ENCODE measurements around the gene LMF1.

LMF1 gene

GRCh38 chr16:881219-882097 is 89.3 kb downstream of the LMF1 start:
- no peak for DNase-seq (ENCODE audit: low read depth)

DNA sequence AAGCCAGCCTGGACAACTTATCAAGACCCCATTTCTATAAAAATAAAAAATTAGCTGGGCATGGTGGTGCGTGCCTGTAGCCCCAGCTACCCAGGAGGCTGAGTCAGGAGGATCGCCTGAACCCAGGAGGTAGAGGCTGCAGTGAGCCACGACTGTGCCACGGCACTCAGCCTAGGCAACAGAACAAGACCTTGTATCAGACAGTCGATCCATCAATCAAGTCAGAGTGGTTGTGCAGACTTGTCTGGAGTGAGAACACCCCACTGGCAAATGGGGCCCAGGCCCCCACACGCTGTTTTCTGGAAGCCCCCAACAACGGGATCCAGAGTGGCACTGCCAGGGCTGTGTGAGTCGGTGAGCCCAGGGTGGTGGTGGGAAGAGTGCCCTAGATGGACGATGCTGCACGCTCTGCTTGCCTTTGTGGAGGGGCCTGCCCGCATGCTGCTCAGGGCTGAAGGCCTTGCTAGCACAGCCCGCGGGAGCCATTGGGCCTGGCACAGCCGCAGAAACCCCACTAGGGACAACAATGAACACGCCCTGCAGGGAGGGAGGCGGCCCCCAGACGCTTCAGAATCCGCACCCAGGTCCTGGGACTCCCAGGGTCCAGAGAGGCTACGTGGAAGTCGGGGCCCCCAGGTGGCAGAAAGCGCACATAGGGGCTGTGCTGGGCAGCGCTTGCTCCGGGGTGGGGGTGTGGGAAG is 90.2 kb downstream of the LMF1 start:
- no peak for DNase-seq (ENCODE audit: low read depth)

DNA sequence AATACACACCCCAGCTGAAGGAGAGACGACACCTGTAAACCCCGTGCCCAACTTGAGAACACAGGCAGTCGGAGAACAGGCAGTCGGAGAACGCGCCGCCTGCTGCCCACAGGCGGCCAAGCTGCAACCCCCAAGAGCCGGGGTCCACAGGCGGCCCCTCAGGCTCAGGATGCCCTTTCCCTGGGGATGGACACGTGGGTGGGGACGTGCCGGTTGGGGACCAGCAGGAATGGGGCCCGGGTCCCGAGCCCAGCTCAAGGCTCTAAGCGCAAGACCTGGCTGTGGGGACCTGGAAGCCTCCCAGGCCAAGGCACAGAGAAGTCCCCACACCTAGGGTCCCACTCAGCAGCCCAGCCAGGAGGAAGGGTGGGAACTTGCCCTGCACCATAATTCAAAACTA is 90.8 kb downstream of the LMF1 start:
- DNase-seq (ENCODE audit: low read depth) = no peak

DNA sequence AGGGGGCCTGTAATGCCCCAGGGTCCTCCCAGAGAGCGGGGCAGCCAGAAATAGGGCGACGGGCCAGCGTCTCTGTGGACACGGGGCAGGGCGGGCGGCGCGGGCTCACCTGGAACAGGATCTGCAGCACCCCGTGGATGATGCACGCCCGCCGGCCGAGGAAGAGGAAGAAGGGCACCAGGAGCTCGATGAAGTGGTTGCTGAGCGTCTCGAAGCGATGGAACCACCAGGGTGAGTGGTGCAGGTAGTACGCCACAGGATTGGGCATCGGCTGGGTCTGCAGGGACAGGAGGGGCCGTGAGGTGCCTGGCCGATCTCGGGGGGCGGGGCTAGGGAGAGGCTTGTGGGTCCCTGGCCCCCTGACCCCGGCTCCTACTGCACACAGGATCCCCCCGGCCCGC is 91.3 kb downstream of the LMF1 start:
- no peak for DNase-seq (ENCODE audit: low read depth)

- DNase-seq (ENCODE audit: low read depth) = no peak
Measured at GRCh38 chr16:878886-879285, 91.9 kb downstream of the LMF1 start.

GRCh38 chr16:878072-878784 is 92.6 kb downstream of the LMF1 start:
- no peak for DNase-seq (ENCODE audit: low read depth)

GRCh38 chr16:877242-878071 is 93.3 kb downstream of the LMF1 start:
- no peak for DNase-seq (ENCODE audit: low read depth)

DNA sequence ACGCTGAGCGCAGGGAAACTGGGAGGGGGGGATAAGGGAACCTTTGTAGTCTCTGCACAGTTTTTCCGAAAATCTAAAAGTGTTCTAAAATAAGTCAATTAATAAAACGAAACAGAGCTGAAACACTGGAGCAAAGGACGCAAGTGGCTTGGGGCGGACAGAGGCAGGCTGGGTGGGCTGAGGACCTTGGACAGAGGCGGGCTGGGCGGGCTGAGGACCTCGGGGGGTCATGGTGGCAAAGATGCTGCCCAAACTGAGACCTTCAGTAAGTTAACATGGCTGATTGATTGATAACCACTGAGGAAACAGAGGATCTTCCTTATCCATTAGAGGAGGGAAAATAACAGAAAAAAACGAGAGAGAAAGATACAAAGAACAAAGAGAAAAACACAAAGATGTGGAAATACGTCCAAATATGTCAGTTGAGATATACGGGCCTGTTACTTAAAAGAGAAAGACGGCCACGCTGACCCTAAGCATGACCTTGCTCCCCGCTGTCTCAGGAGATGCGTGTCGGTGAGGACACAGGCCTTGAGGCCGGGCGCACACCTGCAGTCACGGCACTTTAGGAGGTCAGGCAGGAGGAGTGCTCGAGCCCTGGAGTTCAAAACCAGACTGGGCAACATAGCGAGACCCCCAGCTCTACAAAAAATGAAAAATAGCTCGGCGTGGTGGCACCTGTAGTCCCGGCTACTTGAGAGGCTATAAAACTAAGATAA is 94.1 kb downstream of the LMF1 start:
- DNase-seq (ENCODE audit: low read depth) = no peak

- DNase-seq (ENCODE audit: low read depth) = no peak
Measured at GRCh38 chr16:876041-876335, 94.8 kb downstream of the LMF1 start.

- DNase-seq (ENCODE audit: low read depth) = no peak
Measured at GRCh38 chr16:875182-876040, 95.4 kb downstream of the LMF1 start.

DNA sequence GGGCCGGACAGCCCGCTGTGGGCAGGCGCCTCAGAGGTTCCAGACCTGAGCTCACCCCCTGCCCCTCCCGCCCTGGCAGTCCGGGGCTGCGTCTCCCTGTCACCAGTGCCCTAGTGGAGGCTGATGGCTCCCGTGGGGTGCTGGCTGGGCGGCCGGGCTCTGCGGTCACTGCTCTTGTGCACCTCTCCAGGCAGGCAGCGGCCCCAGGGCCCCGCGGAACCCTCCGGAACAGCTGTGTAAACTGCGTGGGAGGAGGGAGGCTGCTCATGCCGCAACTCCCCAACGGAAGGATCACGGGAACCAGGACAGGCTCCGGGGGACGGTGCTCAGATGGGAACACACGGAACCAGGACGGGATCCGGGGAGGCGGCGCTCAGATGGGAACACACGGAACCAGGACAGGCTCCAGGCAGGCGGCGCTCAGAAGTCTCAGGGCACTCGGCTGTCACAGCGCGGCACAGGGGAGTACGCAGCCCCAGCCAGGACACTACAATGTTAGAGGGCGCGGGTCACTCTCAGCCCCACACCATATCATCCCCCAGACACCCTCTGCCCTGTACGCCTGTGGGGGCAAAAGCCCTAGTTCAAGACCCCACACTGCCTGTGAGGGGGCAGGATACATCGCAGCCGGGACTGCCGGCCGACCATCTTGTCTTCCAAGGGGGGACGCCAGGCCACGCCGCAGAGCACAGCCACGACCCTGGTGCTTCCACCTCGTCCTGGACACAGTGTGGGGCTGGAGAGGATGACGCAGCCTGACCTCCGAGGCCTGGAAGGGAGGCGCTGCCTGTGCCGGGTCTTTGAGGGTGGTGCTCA is 96.2 kb downstream of the LMF1 start:
- DNase-seq (ENCODE audit: low read depth) = no peak

DNA sequence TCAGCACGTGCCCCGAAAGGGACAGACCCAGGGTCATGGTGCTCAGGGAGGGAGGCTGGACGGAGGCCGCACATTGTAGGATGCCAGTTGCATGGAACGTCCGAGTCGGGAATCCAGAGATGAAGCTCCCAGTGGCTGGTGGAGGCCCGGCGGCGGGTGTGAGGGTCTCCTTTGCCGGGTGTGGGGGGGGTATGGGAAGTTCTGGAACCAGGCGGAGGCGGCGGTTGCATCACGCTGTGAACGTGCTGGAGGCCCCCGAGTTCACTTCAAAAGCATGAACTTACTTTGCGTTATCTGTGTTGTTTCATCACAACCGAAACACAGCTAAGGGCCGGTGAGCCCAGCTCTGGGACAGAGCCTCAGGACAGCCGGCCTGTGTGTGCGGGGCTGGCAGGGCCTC is 96.9 kb downstream of the LMF1 start:
- DNase-seq (ENCODE audit: low read depth) = no peak

GRCh38 chr16:873243-873661 is 97.5 kb downstream of the LMF1 start:
- DNase-seq (ENCODE audit: low read depth) = no peak

DNA sequence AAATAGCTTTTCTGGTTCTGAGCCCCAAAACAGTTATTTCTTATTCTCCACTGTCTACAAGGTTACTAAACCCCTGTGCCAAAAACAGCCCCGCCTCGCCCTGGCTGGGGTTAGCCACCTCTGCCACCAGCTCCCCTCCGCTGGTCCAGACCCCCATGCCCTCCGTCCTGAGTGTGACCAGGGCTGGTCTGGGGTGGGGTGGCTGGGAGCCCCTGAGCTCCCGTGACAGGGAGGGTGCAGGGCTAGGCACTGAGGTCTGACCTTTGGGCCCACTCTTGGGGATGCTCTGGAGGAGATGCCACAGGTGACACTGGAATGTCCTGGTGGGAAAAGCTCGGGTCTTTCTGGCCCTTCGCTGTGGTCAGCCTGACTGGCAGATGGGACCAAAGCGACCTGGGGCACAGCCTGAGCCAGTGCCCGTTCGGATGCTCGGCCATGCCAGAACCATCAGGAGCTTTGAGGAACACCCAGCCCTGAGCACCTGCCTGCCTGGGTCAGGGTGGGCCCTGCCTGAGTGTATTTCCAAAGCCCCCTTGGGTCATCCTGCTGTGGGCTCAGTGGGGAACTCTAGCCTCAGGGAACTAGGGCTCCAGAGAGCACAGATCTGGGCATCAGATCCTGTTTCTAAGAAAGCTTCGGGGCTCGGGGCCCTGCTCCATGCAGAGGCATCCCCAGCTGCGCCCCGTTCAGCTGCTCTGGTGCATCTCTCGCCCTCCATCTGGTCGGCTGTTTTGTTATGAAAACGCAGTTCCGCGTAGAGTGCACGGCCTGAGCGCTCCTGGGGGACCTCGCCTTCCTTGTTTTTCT is 98.1 kb downstream of the LMF1 start:
- DNase-seq (ENCODE audit: low read depth) = no peak

DNA sequence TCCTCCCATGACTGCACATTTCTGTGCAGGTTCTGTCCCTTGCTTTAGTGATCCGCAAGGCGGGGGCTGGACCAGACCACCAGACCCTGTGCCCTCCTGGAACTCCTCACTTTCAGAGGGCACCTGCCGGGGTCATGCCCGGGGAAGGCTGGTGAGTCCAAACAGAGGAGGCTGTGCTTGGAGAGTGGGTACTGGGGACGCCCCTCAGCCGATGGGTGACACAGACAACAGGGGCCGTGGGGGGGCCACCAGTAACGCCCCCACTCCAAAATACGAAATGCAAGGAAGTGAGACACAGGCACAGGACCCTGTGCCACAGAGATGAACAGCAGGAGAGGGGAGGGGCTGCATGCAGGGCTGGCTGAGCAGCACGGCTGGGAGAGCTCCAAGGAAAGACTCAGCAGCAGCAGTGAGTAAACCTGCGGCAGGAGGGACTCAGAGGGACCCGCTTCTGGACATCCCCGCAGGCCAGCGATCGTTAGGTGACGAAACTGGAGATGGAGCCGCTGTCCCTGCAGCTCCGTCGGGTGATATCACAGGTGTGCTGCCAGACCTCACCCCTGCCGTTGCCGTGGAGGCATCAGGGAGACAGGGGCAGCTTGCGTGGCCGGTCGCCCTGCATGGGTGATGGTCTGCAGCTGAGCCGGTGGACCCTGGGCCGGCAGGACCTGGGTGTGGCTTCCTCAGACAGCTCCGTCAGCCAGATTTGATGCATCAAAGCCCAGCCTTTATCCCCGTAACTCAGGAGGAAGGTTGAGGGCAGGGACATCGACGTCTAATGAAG is 99.0 kb downstream of the LMF1 start:
- no peak for DNase-seq (ENCODE audit: low read depth)

- no peak for DNase-seq (ENCODE audit: low read depth)
Measured at GRCh38 chr16:870856-871561, 99.8 kb downstream of the LMF1 start.
